GM23248 (cell line): Measurements from ENCODE around the gene UBASH3B. TPM values are rescaled to one million over a fixed set of nuclear protein-coding genes. Genes with fewer than 3 reads are reported as not detected.

Experiments used
- DNase-seq: peaks from one replicate; pipeline ENCODE4 v3.0.0-alpha.2; 2015
- H2AFZ ChIP-seq: fragments of 200-600 bp; sonication (generic); 2 replicates; pipeline ENCODE4 v1.6.1; 2016; ENCODE audit warnings: antibody characterized with exemption
- H3F3A ChIP-seq: fragments of 200-600 bp; sonication (generic); 2 replicates; pipeline ENCODE4 v1.6.1; 2016; ENCODE audit warnings: mild to moderate bottlenecking, antibody characterized with exemption, mixed run types; ENCODE audit not compliant: insufficient read depth
- H3K27ac ChIP-seq: fragments of 200-600 bp; sonication (generic); 2 replicates; pipeline ENCODE4 v1.5.1; 2016; ENCODE audit warnings: mild to moderate bottlenecking
- H3K27me3 ChIP-seq: fragments of 200-600 bp; sonication (generic); replicated peaks from 2 replicates; pipeline ENCODE4 v1.6.1; 2016; ENCODE audit warnings: mild to moderate bottlenecking; ENCODE audit not compliant: insufficient read depth
- H3K36me3 ChIP-seq: fragments of 200-600 bp; sonication (generic); 2 replicates; pipeline ENCODE4 v1.6.1; 2016; ENCODE audit warnings: low read depth, mild to moderate bottlenecking
- H3K4me1 ChIP-seq: fragments of 200-600 bp; sonication (generic); 2 replicates; pipeline ENCODE4 v1.6.1; 2016; ENCODE audit warnings: mild to moderate bottlenecking; ENCODE audit not compliant: insufficient read depth
- H3K4me2 ChIP-seq: fragments of 200-600 bp; sonication (generic); one replicate; pipeline ENCODE4 v1.6.1; 2016; ENCODE audit warnings: mild to moderate bottlenecking; ENCODE audit not compliant: unreplicated experiment
- H3K4me3 ChIP-seq: fragments of 200-600 bp; sonication (generic); 2 replicates; pipeline ENCODE4 v1.5.1; 2016; ENCODE audit warnings: mild to moderate bottlenecking
- H3K79me2 ChIP-seq: fragments of 200-600 bp; sonication (generic); 2 replicates; pipeline ENCODE4 v1.6.1; 2016; ENCODE audit warnings: mild to moderate bottlenecking; ENCODE audit not compliant: insufficient read depth
- H3K9ac ChIP-seq: fragments of 200-600 bp; sonication (generic); 2 replicates; pipeline ENCODE4 v1.6.1; 2016; ENCODE audit warnings: mild to moderate bottlenecking
- H3K9me2 ChIP-seq: fragments of 200-600 bp; sonication (generic); 2 replicates; pipeline ENCODE4 v1.6.1; 2016; ENCODE audit warnings: mixed run types, mild to moderate bottlenecking, moderate library complexity; ENCODE audit not compliant: insufficient read depth
- H3K9me3 ChIP-seq: fragments of 200-600 bp; sonication (generic); one replicate; pipeline ENCODE4 v1.6.1; 2017; ENCODE audit warnings: low read depth
- H4K20me1 ChIP-seq: fragments of 200-600 bp; sonication (generic); 2 replicates; pipeline ENCODE4 v1.6.0; 2016; ENCODE audit not compliant: insufficient read depth
- EZH2 ChIP-seq: fragments of 200-600 bp; sonication (generic); IDR thresholded peaks from 2 replicates; pipeline ENCODE4 v1.6.1; 2018; ENCODE audit warnings: antibody characterized with exemption, mild to moderate bottlenecking; ENCODE audit not compliant: insufficient read depth, poor library complexity, severe bottlenecking
- EZH2phosphoT487 ChIP-seq: fragments of 200-600 bp; sonication (generic); IDR thresholded peaks from 2 replicates; pipeline ENCODE4 v1.6.1; 2018; ENCODE audit warnings: antibody characterized with exemption, moderate library complexity, mild to moderate bottlenecking, low read depth; ENCODE audit not compliant: insufficient read depth
- WGBS, 2 experiments: methylation state at CpG; one replicate each; pipeline ENCODE4 v1.1.6; 2015 to 2017; ENCODE audit warnings: low lambda C conversion rate in 2 of 2, low coverage in 1 of 2; ENCODE audit errors: missing lambda C conversion rate in 2 of 2; 5-methylcytosine and 5-hydroxymethylcytosine counted together
- in situ Hi-C: fragments of 300-500 bp; cut with MboI; formaldehyde crosslinking; loops from 2 replicates; pipeline ENCODE4 v1.15.0; 2020
- polyA plus RNA-seq: library from polyadenylated mRNA; unstranded; fragments of >200 nt; fragmentation: Nextera tagmentation; extraction: Ambion mirVana; gene quantifications from 2 replicates; pipeline ENCODE4 v1.2.1, GENCODE V29; 2016
- total RNA-seq: library from RNA; depleted of rRNA; stranded (reverse); fragments of >200 nt; shearing (Covaris generic); gene quantifications from 2 replicates; pipeline ENCODE4 v1.2.3, GENCODE V29; 2014

The UBASH3B gene
- total and polyA plus RNA-seq, 2 experiments from 2014 or later = 15.5 to 19.7 TPM

GRCh38 chr11:122656631-122657101 lies 1.1 kb downstream of the UBASH3B start:
- DNase-seq = peak; percentile 49
- Histone ChIP-seq H3K27ac (peak overlapping the region; percentile 74), H3K79me2 (peaks cover 51% of the 10 kb centered on the region), H2AFZ (peak overlapping the region; percentile 78), H3K9me3 (no peaks in the 10 kb centered on the region), H3K4me2 (peak overlapping the region; percentile 76), H3K9me2 (no peaks in the 10 kb centered on the region), H3K4me1 (peaks cover 22% of the 10 kb centered on the region), H4K20me1 (no peaks in the 10 kb centered on the region), H3K9ac (peak overlapping the region; percentile 81), H3F3A (peaks cover 13% of the 10 kb centered on the region; the same call in 1 of the 2 replicates), H3K36me3 (0 out of 2 replicates have a peak, but pooled peaks cover 2% of the 10 kb centered on the region), H3K4me3 (peak overlapping the region; percentile 87), H3K27me3 (no peaks in the 10 kb centered on the region)
- no peak for TF ChIP-seq EZH2phosphoT487
- no peak for TF ChIP-seq EZH2
- WGBS, 2 experiments = 2 to 4% methylated on average over 14 to 25 of the region's 25 CpGs
- in situ Hi-C loops = no loop called here

- H3K9me3 ChIP-seq = no peaks in the 10 kb centered on the region
- no peak overlapping the region for H3K9ac ChIP-seq
- H3K4me2 ChIP-seq = no peak overlapping the region
- H3K9me2 ChIP-seq = no peaks in the 10 kb centered on the region
- no peaks in the 10 kb centered on the region for H3K27me3 ChIP-seq
- H3K36me3 ChIP-seq = 0 out of 2 replicates have a peak, but pooled peaks cover 2% of the 10 kb centered on the region
- H4K20me1 ChIP-seq = no peaks in the 10 kb centered on the region
- peaks cover 30% of the 10 kb centered on the region for H3F3A ChIP-seq
- no peak overlapping the region for H2AFZ ChIP-seq
- H3K27ac ChIP-seq = no peak overlapping the region
- TF ChIP-seq EZH2phosphoT487 (no peak), EZH2 (no peak)
- H3K4me3 ChIP-seq = no peak overlapping the region
- in situ Hi-C loops = no loop called here
- H3K4me1 ChIP-seq = peaks cover 40% of the 10 kb centered on the region
- H3K79me2 ChIP-seq = peaks cover 82% of the 10 kb centered on the region
- DNase-seq = no peak
- WGBS, 2 experiments = 93 to 96% methylated on average over 11 of the region's 11 CpGs
These were observed 4.4 kb downstream of the UBASH3B start for GRCh38 chr11:122659676-122660554.

GRCh38 chr11:122661182-122661945 lies 5.8 kb downstream of the UBASH3B start:
- Histone ChIP-seq H3K79me2 (peaks cover 96% of the 10 kb centered on the region), H3K4me3 (no peak overlapping the region), H2AFZ (no peak overlapping the region), H3K9ac (no peak overlapping the region), H3K9me2 (no peaks in the 10 kb centered on the region), H3K9me3 (no peaks in the 10 kb centered on the region), H3K4me1 (peaks cover 36% of the 10 kb centered on the region), H3K27ac (peak overlapping the region; percentile 42; the same call in 1 of the 2 replicates), H4K20me1 (no peaks in the 10 kb centered on the region), H3K27me3 (no peaks in the 10 kb centered on the region), H3K36me3 (0 out of 2 replicates have a peak, but pooled peaks cover 2% of the 10 kb centered on the region), H3F3A (peaks cover 30% of the 10 kb centered on the region), H3K4me2 (peak overlapping the region; percentile 28)
- TF ChIP-seq EZH2phosphoT487 = no peak
- TF ChIP-seq EZH2 = no peak
- WGBS, 2 experiments = 60 to 69% methylated on average over 7 of the region's 7 CpGs
- DNase-seq = peak; percentile 91
- in situ Hi-C loops = no loop called here

- Histone ChIP-seq H3K79me2 (peaks cover 96% of the 10 kb centered on the region), H3F3A (peaks cover 30% of the 10 kb centered on the region), H3K9ac (no peak overlapping the region)
These were observed 7.7 kb downstream of the UBASH3B start for GRCh38 chr11:122663056-122663740.

More at GRCh38 chr11:122663056-122663740, 7.7 kb downstream of the UBASH3B start:
- in situ Hi-C loops = no loop called here
- H3K9me3 ChIP-seq = no peaks in the 10 kb centered on the region
- TF ChIP-seq EZH2phosphoT487 (no peak), EZH2 (no peak)
- H3K9me2 ChIP-seq = no peaks in the 10 kb centered on the region
- DNase-seq = no peak
- H3K4me1 ChIP-seq = peaks cover 30% of the 10 kb centered on the region
- no peak overlapping the region for H3K4me2 ChIP-seq
- no peak overlapping the region for H3K4me3 ChIP-seq
- WGBS, 2 experiments = 93% methylated on average over 12 to 13 of the region's 13 CpGs
- no peaks in the 10 kb centered on the region for H4K20me1 ChIP-seq
- no peak overlapping the region for H3K27ac ChIP-seq
- H2AFZ ChIP-seq = no peak overlapping the region
- H3K36me3 ChIP-seq = 0 out of 2 replicates have a peak, but pooled peaks cover 2% of the 10 kb centered on the region
- no peaks in the 10 kb centered on the region for H3K27me3 ChIP-seq
